Memory B cell (primary cell): ENCODE results near the gene DBNDD1.
"Not testable (repeated sequence)": the region's sequence is repeated elsewhere in the genome, so short reads cannot be mapped to it uniquely, and the experiment has no call there.

Experiments used
- ATAC-seq: fragments of 150-1000 bp; cut with Tn5 transposase; 2 replicates; pipeline ENCODE4 v1.10.0; 2021; ENCODE audit warnings: low read depth, mild to moderate bottlenecking, moderate library complexity
- DNase-seq, 2 donors: peaks; one replicate each; pipeline ENCODE4 v3.0.0; 2022; ENCODE audit warnings: low spot score in 2 of 2
- H3K27ac Mint-ChIP-seq: one replicate; pipeline ENCODE4 v1.8.0; 2022; ENCODE audit warnings: mild to moderate bottlenecking, moderate library complexity, mixed read lengths
- H3K27me3 Mint-ChIP-seq: one replicate; pipeline ENCODE4 v1.8.0; 2022; ENCODE audit warnings: mixed read lengths
- H3K36me3 Mint-ChIP-seq: one replicate; pipeline ENCODE4 v1.8.0; 2022; ENCODE audit warnings: mild to moderate bottlenecking, mixed read lengths
- H3K4me1 Mint-ChIP-seq: one replicate; pipeline ENCODE4 v1.8.0; 2022; ENCODE audit warnings: mixed read lengths
- H3K4me3 Mint-ChIP-seq: one replicate; pipeline ENCODE4 v1.8.0; 2022; ENCODE audit warnings: mild to moderate bottlenecking, moderate library complexity, mixed read lengths
- H3K9me3 Mint-ChIP-seq: one replicate; pipeline ENCODE4 v1.8.0; 2022; ENCODE audit warnings: mixed read lengths

The DBNDD1 gene

GRCh38 chr16:90010676-90011507, 8.4 kb downstream of the DBNDD1 start:
- Mint-ChIP-seq H3K4me1 (peaks cover 42% of the 10 kb centered on the region), H3K36me3 (no peaks in the 10 kb centered on the region), H3K27me3 (peaks cover 4% of the 10 kb centered on the region), H3K4me3 (no peak overlapping the region), H3K27ac (no peak overlapping the region), H3K9me3 (no peaks in the 10 kb centered on the region)
- DNase-seq (no peak), ATAC-seq (no peak)

- DNase-seq (no peak), ATAC-seq (no peak)
- H3K4me1 Mint-ChIP-seq = peaks cover 37% of the 10 kb centered on the region
- H3K27ac Mint-ChIP-seq = no peak overlapping the region
- H3K4me3 Mint-ChIP-seq = peak overlapping the region; percentile 83
- H3K36me3 Mint-ChIP-seq = no peaks in the 10 kb centered on the region
- H3K27me3 Mint-ChIP-seq = peaks cover 2% of the 10 kb centered on the region
- H3K9me3 Mint-ChIP-seq = peaks cover 2% of the 10 kb centered on the region
Observed at GRCh38 chr16:90009172-90009899, 9.9 kb downstream of the DBNDD1 start.

DNA sequence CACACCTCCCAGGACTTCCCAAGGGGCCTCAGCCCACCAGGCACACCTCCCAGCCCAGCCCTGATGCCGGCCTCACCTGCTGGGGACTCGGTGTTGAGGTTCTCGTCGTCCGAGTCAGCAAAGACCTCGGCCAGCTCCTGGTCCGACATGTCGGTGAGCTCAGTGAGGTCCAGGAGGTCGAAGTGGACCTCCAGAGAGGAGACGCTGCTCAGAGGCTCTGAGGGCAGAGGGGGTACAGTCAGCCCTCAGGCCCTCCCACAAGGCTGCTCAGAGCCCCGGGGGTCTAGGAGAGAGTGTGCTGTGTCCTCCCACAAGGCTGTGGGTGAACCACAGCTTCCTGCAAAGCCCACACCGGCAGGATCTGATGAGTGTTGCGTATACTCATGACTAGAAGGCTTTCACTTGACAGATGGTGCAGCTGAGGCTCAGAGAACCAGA, 10.5 kb downstream of the DBNDD1 start:
- Mint-ChIP-seq H3K27me3 (peaks cover 2% of the 10 kb centered on the region), H3K36me3 (no peaks in the 10 kb centered on the region), H3K4me1 (peaks cover 36% of the 10 kb centered on the region), H3K4me3 (peak overlapping the region; percentile 83), H3K27ac (peak overlapping the region; percentile 35), H3K9me3 (peaks cover 2% of the 10 kb centered on the region)
- ATAC-seq (peak; percentile 87), DNase-seq (peak; percentile 66 to 67)

DNA sequence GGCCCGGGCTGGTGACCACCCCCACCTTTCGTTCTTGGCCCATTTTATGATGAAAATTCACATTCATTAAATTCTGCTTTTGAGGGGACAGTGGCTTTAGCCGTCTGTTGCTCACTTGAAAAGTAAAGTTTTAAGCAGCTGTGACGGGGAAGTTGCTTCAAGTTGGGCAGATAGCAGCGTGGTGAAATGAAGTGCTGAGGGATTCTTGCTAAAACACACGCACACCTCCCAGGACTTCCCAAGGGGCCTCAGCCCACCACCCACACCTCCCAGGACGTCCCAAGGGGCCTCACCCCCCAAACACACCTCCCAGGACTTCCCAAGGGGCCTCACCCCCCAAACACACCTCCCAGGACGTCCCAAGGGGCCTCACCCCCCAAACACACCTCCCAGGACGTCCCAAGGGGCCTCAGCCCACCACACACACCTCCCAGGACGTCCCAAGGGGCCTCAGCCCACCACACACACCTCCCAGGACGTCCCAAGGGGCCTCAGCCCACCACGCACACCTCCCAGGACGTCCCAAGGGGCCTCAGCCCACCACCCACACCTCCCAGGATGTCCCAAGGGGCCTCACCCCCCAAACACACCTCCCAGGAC, 11.5 kb downstream of the DBNDD1 start:
- H3K9me3 Mint-ChIP-seq, H3K27ac Mint-ChIP-seq, H3K27me3 Mint-ChIP-seq, H3K36me3 Mint-ChIP-seq, ATAC-seq: not testable (repeated sequence)
- H3K4me3 Mint-ChIP-seq = peak overlapping the region; percentile 47
- H3K4me1 Mint-ChIP-seq = peaks cover 29% of the 10 kb centered on the region
- DNase-seq = peak in 1 of 2 donors; percentile 61

- peak overlapping the region; percentile 12 for H3K4me3 Mint-ChIP-seq
Observed at GRCh38 chr16:90007015-90007414, 12.2 kb downstream of the DBNDD1 start.

GRCh38 chr16:90005956-90006663, 13.1 kb downstream of the DBNDD1 start:
- Mint-ChIP-seq H3K4me3 (no peak overlapping the region), H3K36me3 (no peaks in the 10 kb centered on the region), H3K27me3 (no peaks in the 10 kb centered on the region), H3K9me3 (peaks cover 2% of the 10 kb centered on the region), H3K27ac (no peak overlapping the region), H3K4me1 (peaks cover 29% of the 10 kb centered on the region)
- no peak for DNase-seq
- no peak for ATAC-seq

More at GRCh38 chr16:90007015-90007414, 12.2 kb downstream of the DBNDD1 start:
- DNase-seq (no peak), ATAC-seq (no peak)
- Mint-ChIP-seq H3K36me3 (no peaks in the 10 kb centered on the region), H3K4me1 (peaks cover 29% of the 10 kb centered on the region), H3K27ac (no peak overlapping the region), H3K27me3 (no peaks in the 10 kb centered on the region), H3K9me3 (peaks cover 2% of the 10 kb centered on the region)

DNA sequence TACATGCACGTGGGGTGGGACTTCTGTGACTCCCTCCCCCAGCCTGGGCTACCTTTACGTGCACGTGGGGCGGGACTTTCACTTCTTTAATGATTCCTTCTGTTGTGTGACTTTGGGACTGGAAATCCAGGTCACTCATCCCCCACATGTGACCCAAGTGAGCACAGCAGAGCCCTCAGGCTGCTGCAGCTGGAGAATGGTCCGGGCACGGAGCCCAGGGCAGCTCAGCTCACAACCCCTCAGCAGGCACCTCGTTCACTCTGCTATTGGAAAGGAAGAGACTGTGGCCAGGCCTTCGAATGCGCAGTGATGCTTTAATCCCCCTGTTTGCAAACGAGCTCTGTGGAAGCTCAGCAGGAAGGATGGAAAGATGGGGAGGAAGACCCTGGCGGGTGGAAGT, 14.7 kb downstream of the DBNDD1 start:
- ATAC-seq = no peak
- no peak overlapping the region for H3K4me3 Mint-ChIP-seq

DNA sequence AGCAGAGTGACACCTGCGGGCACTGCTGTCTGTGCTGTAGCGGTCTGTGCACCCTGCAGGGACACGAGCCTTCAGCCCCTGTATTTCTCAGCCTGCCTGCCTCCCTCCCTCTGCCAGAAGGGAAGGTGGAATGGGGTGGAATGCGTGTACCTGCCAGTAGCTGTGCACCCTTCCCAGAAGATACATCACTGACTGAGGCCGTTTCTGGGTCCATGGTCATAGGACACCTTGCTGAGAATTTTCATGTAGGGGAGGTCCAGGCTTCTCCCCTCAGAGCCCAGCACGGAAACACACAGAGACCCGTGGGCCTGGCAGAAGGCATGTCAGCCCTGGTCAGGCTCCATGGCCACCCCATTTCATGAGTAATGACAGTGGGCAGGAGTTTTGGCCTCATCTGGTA, 16.5 kb downstream of the DBNDD1 start:
- H3K27ac Mint-ChIP-seq = no peak overlapping the region
- no peak overlapping the region for H3K4me3 Mint-ChIP-seq
- H3K36me3 Mint-ChIP-seq = peaks cover 6% of the 10 kb centered on the region
- no peaks in the 10 kb centered on the region for H3K27me3 Mint-ChIP-seq
- ATAC-seq (no peak), DNase-seq (no peak)
- peaks cover 2% of the 10 kb centered on the region for H3K9me3 Mint-ChIP-seq
- H3K4me1 Mint-ChIP-seq = peaks cover 6% of the 10 kb centered on the region

More for the DNA sequence above, 14.7 kb downstream of the DBNDD1 start:
- Mint-ChIP-seq H3K27me3 (no peaks in the 10 kb centered on the region), H3K27ac (peak overlapping the region; percentile 51), H3K4me1 (peaks cover 19% of the 10 kb centered on the region), H3K36me3 (peaks cover 3% of the 10 kb centered on the region), H3K9me3 (peaks cover 2% of the 10 kb centered on the region)
- DNase-seq = no peak

GRCh38 chr16:90001761-90002503, 17.3 kb downstream of the DBNDD1 start:
- H3K4me1 Mint-ChIP-seq = no peaks in the 10 kb centered on the region
- H3K4me3 Mint-ChIP-seq = no peak overlapping the region
- no peak for DNase-seq
- H3K27me3 Mint-ChIP-seq = no peaks in the 10 kb centered on the region
- H3K36me3 Mint-ChIP-seq = peaks cover 6% of the 10 kb centered on the region
- peaks cover 2% of the 10 kb centered on the region for H3K9me3 Mint-ChIP-seq
- ATAC-seq = no peak
- no peak overlapping the region for H3K27ac Mint-ChIP-seq

GRCh38 chr16:90000733-90001427, 18.4 kb downstream of the DBNDD1 start:
- Mint-ChIP-seq H3K4me1 (no peaks in the 10 kb centered on the region), H3K27me3 (no peaks in the 10 kb centered on the region), H3K9me3 (peaks cover 2% of the 10 kb centered on the region), H3K4me3 (no peak overlapping the region), H3K27ac (no peak overlapping the region), H3K36me3 (peaks cover 9% of the 10 kb centered on the region)
- ATAC-seq (no peak), DNase-seq (no peak)

- H3K9me3 Mint-ChIP-seq = peaks cover 2% of the 10 kb centered on the region
- ATAC-seq (no peak), DNase-seq (no peak)
- H3K4me3 Mint-ChIP-seq = no peak overlapping the region
- no peaks in the 10 kb centered on the region for H3K27me3 Mint-ChIP-seq
- H3K36me3 Mint-ChIP-seq = peaks cover 12% of the 10 kb centered on the region
- no peak overlapping the region for H3K27ac Mint-ChIP-seq
- H3K4me1 Mint-ChIP-seq = no peaks in the 10 kb centered on the region
Observed at GRCh38 chr16:89999831-90000574, 19.3 kb downstream of the DBNDD1 start.

DNA sequence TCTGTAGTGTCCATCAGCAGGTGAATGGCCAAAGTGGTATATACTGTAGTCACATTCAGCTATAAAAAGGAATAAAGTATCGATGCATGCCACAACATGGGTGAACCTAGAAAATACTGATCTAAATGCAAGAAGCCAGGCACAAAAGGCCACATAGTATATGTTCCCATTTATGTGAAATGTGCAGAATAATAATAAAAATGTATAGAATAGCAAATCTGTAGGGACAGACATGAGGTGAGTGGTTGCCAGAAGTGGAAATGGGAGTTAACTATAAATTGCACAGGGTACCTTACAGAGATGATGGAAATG, 23.1 kb downstream of the DBNDD1 start:
- DNase-seq (no peak), ATAC-seq (no peak)
- Mint-ChIP-seq H3K27me3 (no peaks in the 10 kb centered on the region), H3K9me3 (no peaks in the 10 kb centered on the region), H3K4me1 (no peaks in the 10 kb centered on the region), H3K36me3 (peaks cover 25% of the 10 kb centered on the region), H3K4me3 (no peak overlapping the region), H3K27ac (peak overlapping the region; percentile 79)
